GM23338 (cell line): Measurements from ENCODE around the gene DNAH6. TPM values are rescaled to one million over a fixed set of nuclear protein-coding genes. Genes with fewer than 3 reads are reported as not detected.

Experiments used
- ATAC-seq: fragments of 200-7000 bp; cut with Tn5 transposase; 3 replicates; pipeline ENCODE4 v1.9.1; 2020
- DNase-seq: peaks from one replicate; pipeline ENCODE4 v3.0.0-alpha.2; 2015; ENCODE audit warnings: low spot score
- H2AFZ ChIP-seq: fragments of 200-600 bp; sonication (generic); 2 replicates; pipeline ENCODE4 v1.8.0; 2016; ENCODE audit warnings: antibody characterized with exemption, mild to moderate bottlenecking, moderate library complexity
- H3F3A ChIP-seq: fragments of 200-600 bp; sonication (generic); replicated peaks from 2 replicates; pipeline ENCODE4 v1.8.0; 2017; ENCODE audit warnings: antibody characterized with exemption, mixed run types, low read depth
- H3K27ac ChIP-seq: fragments of 200-600 bp; sonication (generic); 2 replicates; pipeline ENCODE4 v1.6.1; 2016; ENCODE audit warnings: low read depth
- H3K27me3 ChIP-seq: fragments of 200-600 bp; sonication (generic); 2 replicates; pipeline ENCODE4 v1.8.0; 2016; ENCODE audit warnings: mild to moderate bottlenecking, mixed run types, moderate library complexity; ENCODE audit not compliant: insufficient read depth
- H3K36me3 ChIP-seq: fragments of 200-600 bp; sonication (generic); 2 replicates; pipeline ENCODE4 v1.8.0; 2016; ENCODE audit warnings: mild to moderate bottlenecking; ENCODE audit not compliant: insufficient read depth
- H3K4me1 ChIP-seq: fragments of 200-600 bp; sonication (generic); 2 replicates; pipeline ENCODE4 v1.8.0; 2016; ENCODE audit warnings: mild to moderate bottlenecking, moderate library complexity; ENCODE audit not compliant: insufficient read depth
- H3K4me2 ChIP-seq: fragments of 200-600 bp; sonication (generic); 2 replicates; pipeline ENCODE4 v1.7.1; 2017; ENCODE audit warnings: mixed run types
- H3K4me3 ChIP-seq: fragments of 200-600 bp; sonication (generic); 2 replicates; pipeline ENCODE4 v1.6.1; 2016; ENCODE audit warnings: mixed run types
- H3K79me2 ChIP-seq: fragments of 200-600 bp; sonication (generic); replicated peaks from 2 replicates; pipeline ENCODE4 v1.8.0; 2017; ENCODE audit warnings: mild to moderate bottlenecking; ENCODE audit not compliant: insufficient read depth
- H3K9me2 ChIP-seq: fragments of 200-600 bp; sonication (generic); 2 replicates; pipeline ENCODE4 v1.8.0; 2017; ENCODE audit not compliant: insufficient read depth
- H4K20me1 ChIP-seq: fragments of 200-600 bp; sonication (generic); replicated peaks from 2 replicates; pipeline ENCODE4 v1.8.0; 2017; ENCODE audit warnings: mild to moderate bottlenecking; ENCODE audit not compliant: insufficient read depth
- H3K27ac Mint-ChIP-seq: 2 replicates; pipeline ENCODE4 v1.8.0; 2020; ENCODE audit warnings: inconsistent platforms, mild to moderate bottlenecking, moderate library complexity, mixed read lengths
- H3K27me3 Mint-ChIP-seq: 3 replicates; pipeline ENCODE4 v1.8.0; 2022; ENCODE audit warnings: low read depth, mild to moderate bottlenecking, moderate library complexity, mixed read lengths, inconsistent platforms; ENCODE audit not compliant: insufficient read depth, poor library complexity
- H3K36me3 Mint-ChIP-seq: 3 replicates; pipeline ENCODE4 v1.8.0; 2021; ENCODE audit warnings: low read depth, mild to moderate bottlenecking, inconsistent platforms, moderate library complexity, mixed read lengths
- H3K4me1 Mint-ChIP-seq: 3 replicates; pipeline ENCODE4 v1.8.0; 2020; ENCODE audit warnings: mild to moderate bottlenecking, inconsistent platforms, mixed read lengths
- H3K4me3 Mint-ChIP-seq: 3 replicates; pipeline ENCODE4 v1.8.0; 2021; ENCODE audit warnings: moderate library complexity, mild to moderate bottlenecking, inconsistent platforms, mixed read lengths
- H3K9me3 Mint-ChIP-seq: 3 replicates; pipeline ENCODE4 v1.8.0; 2020; ENCODE audit warnings: moderate library complexity, mild to moderate bottlenecking, inconsistent platforms, mixed read lengths
- CREB1 ChIP-seq: fragments of 250-450 bp; sonication (Bioruptor Pico); IDR thresholded peaks from 2 replicates; pipeline ENCODE4 v1.5.0; 2020; ENCODE audit warnings: low read depth, mild to moderate bottlenecking, moderate library complexity
- EZH2 ChIP-seq: fragments of 200-600 bp; sonication (generic); IDR thresholded peaks from one replicate; pipeline ENCODE4 v1.8.0; 2017; ENCODE audit warnings: antibody characterized with exemption, mild to moderate bottlenecking, low read depth; ENCODE audit not compliant: unreplicated experiment
- NANOG ChIP-seq: IDR thresholded peaks from 2 replicates; pipeline ENCODE4 v1.6.1; 2016; ENCODE audit warnings: antibody characterized with exemption, borderline replicate concordance
- POLR2AphosphoS5 ChIP-seq: IDR thresholded peaks from 2 replicates; pipeline ENCODE4 v1.6.1; 2016; ENCODE audit warnings: antibody characterized with exemption, low read depth
- REST ChIP-seq: IDR thresholded peaks from one replicate; pipeline ENCODE4 v1.6.1; 2018; ENCODE audit warnings: antibody characterized with exemption; ENCODE audit not compliant: unreplicated experiment
- STAT1 ChIP-seq: IDR thresholded peaks from one replicate; pipeline ENCODE4 v1.6.1; 2016; ENCODE audit warnings: antibody characterized with exemption; ENCODE audit not compliant: unreplicated experiment
- ZNF114 ChIP-seq: fragments of 250-450 bp; sonication (Bioruptor Pico); IDR thresholded peaks from 2 replicates; pipeline ENCODE4 v1.5.0; 2020; ENCODE audit warnings: mild to moderate bottlenecking, moderate library complexity
- ZNF331 ChIP-seq: fragments of 250-450 bp; sonication (Bioruptor Pico); IDR thresholded peaks from 2 replicates; pipeline ENCODE4 v1.5.0; 2020; ENCODE audit warnings: low read depth, mild to moderate bottlenecking, moderate library complexity
- polyA plus RNA-seq: library from polyadenylated mRNA; unstranded; fragments of >200 nt; fragmentation: Nextera tagmentation; extraction: Ambion mirVana; gene quantifications from 2 replicates; pipeline ENCODE4 v1.2.1, GENCODE V29; 2016
- total RNA-seq: library from RNA; depleted of rRNA; stranded (reverse); fragments of >200 nt; shearing (Covaris generic); gene quantifications from 2 replicates; pipeline ENCODE4 v1.2.3, GENCODE V29; 2014
- TF ChIP-seq, protein P1 (sequence below): fragments of 250-450 bp; sonication (Bioruptor Pico); IDR thresholded peaks from 2 replicates; pipeline ENCODE4 v1.5.0; 2020; ENCODE audit warnings: mild to moderate bottlenecking, moderate library complexity
- TF ChIP-seq, protein P2 (sequence below), 2 experiments: fragments of 200-600 bp in 1 of 2; sonication (generic) in 1 of 2; conservative IDR thresholded peaks; 2 replicates each; pipeline versions ENCODE4 v1.5.1 to v1.6.1; 2016 to 2017; ENCODE audit warnings: antibody characterized with exemption in 2 of 2, low read depth in 2 of 2, mild to moderate bottlenecking in 2 of 2, moderate library complexity in 1 of 2

Gene DNAH6
- total and polyA plus RNA-seq, 2 experiments from 2014 or later, result 0.27 to 0.31 TPM

DNA sequence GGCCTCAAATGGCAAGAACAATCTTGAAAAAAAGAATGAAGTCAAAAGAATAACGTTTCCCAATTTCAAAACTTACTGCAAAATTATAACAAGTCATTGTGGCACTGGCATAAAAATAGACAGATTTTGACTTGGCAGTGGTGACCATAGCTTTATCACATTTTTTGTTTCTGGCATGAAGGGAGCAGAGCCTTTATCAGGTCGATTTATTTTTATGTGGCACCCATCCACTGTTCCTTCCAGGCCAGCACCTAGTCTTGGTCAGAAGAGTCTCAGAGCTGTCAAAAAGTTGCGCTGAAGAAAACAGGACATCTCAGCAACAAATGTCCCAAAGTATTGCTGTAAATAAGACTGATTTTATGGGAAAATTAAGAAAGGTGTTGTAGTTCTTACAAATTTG is 272.2 kb downstream of the DNAH6 start:
- no peaks in the 10 kb centered on the region for H3K79me2 ChIP-seq
- Mint-ChIP-seq H3K27ac (no peak overlapping the region), H3K9me3 (no peaks in the 10 kb centered on the region), H3K4me3 (no peak overlapping the region), H3K4me1 (peaks cover 12% of the 10 kb centered on the region), H3K36me3 (no peaks in the 10 kb centered on the region), H3K27me3 (no peaks in the 10 kb centered on the region)
- TF ChIP-seq ZNF331 (no peak), REST (no peak), NANOG (no peak), POLR2AphosphoS5 (no peak), EZH2 (no peak), STAT1 (no peak), ZNF114 (no peak), CREB1 (CRISPR knock-in tag) (no peak)
- TF ChIP-seq, protein P1, sequence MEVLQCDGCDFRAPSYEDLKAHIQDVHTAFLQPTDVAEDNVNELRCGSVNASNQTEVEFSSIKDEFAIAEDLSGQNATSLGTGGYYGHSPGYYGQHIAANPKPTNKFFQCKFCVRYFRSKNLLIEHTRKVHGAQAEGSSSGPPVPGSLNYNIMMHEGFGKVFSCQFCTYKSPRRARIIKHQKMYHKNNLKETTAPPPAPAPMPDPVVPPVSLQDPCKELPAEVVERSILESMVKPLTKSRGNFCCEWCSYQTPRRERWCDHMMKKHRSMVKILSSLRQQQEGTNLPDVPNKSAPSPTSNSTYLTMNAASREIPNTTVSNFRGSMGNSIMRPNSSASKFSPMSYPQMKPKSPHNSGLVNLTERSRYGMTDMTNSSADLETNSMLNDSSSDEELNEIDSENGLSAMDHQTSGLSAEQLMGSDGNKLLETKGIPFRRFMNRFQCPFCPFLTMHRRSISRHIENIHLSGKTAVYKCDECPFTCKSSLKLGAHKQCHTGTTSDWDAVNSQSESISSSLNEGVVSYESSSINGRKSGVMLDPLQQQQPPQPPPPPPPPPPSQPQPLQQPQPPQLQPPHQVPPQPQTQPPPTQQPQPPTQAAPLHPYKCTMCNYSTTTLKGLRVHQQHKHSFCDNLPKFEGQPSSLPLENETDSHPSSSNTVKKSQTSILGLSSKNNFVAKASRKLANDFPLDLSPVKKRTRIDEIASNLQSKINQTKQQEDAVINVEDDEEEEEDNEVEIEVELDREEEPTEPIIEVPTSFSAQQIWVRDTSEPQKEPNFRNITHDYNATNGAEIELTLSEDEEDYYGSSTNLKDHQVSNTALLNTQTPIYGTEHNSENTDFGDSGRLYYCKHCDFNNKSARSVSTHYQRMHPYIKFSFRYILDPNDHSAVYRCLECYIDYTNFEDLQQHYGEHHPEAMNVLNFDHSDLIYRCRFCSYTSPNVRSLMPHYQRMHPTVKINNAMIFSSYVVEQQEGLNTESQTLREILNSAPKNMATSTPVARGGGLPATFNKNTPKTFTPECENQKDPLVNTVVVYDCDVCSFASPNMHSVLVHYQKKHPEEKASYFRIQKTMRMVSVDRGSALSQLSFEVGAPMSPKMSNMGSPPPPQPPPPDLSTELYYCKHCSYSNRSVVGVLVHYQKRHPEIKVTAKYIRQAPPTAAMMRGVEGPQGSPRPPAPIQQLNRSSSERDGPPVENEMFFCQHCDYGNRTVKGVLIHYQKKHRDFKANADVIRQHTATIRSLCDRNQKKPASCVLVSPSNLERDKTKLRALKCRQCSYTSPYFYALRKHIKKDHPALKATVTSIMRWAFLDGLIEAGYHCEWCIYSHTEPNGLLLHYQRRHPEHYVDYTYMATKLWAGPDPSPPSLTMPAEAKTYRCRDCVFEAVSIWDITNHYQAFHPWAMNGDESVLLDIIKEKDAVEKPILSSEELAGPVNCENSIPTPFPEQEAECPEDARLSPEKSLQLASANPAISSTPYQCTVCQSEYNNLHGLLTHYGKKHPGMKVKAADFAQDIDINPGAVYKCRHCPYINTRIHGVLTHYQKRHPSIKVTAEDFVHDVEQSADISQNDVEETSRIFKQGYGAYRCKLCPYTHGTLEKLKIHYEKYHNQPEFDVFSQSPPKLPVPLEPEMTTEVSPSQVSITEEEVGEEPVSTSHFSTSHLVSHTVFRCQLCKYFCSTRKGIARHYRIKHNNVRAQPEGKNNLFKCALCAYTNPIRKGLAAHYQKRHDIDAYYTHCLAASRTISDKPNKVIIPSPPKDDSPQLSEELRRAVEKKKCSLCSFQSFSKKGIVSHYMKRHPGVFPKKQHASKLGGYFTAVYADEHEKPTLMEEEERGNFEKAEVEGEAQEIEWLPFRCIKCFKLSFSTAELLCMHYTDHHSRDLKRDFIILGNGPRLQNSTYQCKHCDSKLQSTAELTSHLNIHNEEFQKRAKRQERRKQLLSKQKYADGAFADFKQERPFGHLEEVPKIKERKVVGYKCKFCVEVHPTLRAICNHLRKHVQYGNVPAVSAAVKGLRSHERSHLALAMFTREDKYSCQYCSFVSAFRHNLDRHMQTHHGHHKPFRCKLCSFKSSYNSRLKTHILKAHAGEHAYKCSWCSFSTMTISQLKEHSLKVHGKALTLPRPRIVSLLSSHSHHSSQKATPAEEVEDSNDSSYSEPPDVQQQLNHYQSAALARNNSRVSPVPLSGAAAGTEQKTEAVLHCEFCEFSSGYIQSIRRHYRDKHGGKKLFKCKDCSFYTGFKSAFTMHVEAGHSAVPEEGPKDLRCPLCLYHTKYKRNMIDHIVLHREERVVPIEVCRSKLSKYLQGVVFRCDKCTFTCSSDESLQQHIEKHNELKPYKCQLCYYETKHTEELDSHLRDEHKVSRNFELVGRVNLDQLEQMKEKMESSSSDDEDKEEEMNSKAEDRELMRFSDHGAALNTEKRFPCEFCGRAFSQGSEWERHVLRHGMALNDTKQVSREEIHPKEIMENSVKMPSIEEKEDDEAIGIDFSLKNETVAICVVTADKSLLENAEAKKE (CRISPR knock-in tag), result no peak
- TF ChIP-seq, protein P2, sequence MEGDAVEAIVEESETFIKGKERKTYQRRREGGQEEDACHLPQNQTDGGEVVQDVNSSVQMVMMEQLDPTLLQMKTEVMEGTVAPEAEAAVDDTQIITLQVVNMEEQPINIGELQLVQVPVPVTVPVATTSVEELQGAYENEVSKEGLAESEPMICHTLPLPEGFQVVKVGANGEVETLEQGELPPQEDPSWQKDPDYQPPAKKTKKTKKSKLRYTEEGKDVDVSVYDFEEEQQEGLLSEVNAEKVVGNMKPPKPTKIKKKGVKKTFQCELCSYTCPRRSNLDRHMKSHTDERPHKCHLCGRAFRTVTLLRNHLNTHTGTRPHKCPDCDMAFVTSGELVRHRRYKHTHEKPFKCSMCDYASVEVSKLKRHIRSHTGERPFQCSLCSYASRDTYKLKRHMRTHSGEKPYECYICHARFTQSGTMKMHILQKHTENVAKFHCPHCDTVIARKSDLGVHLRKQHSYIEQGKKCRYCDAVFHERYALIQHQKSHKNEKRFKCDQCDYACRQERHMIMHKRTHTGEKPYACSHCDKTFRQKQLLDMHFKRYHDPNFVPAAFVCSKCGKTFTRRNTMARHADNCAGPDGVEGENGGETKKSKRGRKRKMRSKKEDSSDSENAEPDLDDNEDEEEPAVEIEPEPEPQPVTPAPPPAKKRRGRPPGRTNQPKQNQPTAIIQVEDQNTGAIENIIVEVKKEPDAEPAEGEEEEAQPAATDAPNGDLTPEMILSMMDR (conservative IDR thresholded peaks at IDR 0.05; ENCODE audit: low read depth in 2 of 2), result no peak
- H3K4me3 ChIP-seq, result no peak overlapping the region
- no peak for DNase-seq
- H3K27ac ChIP-seq, result no peak overlapping the region
- H3K27me3 ChIP-seq, result no peaks in the 10 kb centered on the region
- no peaks in the 10 kb centered on the region for H4K20me1 ChIP-seq
- no peak overlapping the region for H2AFZ ChIP-seq
- H3K9me2 ChIP-seq, result peaks cover 13% of the 10 kb centered on the region
- no peak for ATAC-seq
- H3K4me1 ChIP-seq, result no peaks in the 10 kb centered on the region
- no peak overlapping the region for H3K4me2 ChIP-seq
- no peaks in the 10 kb centered on the region for H3F3A ChIP-seq
- H3K36me3 ChIP-seq, result no peaks in the 10 kb centered on the region
